Prostate gland (tissue), 2 donors: ENCODE results near the gene ISOC2. TPM values are rescaled to one million over a fixed set of nuclear protein-coding genes. Genes with fewer than 3 reads are reported as not detected.

Source experiments
- DNase-seq: peaks from one replicate; pipeline ENCODE4 v3.0.0-alpha.2; 2019; ENCODE audit warnings: low spot score
- H3K27ac ChIP-seq, 2 donors: fragments of 200-600 bp; sonication (generic); 2 replicates each; pipeline ENCODE4 v1.5.1; 2017 to 2019
- H3K27me3 ChIP-seq: fragments of 200-600 bp; sonication (generic); replicated peaks from 2 replicates; pipeline ENCODE4 v1.5.1; 2019; ENCODE audit not compliant: insufficient read depth
- H3K36me3 ChIP-seq, 2 donors: fragments of 200-600 bp; sonication (generic); 1 replicate in 1 of 2; 2 replicates in 1 of 2; pipeline versions ENCODE4 v1.5.1 to v1.8.1; 2017 to 2019
- H3K4me1 ChIP-seq: fragments of 200-600 bp; sonication (generic); replicated peaks from 2 replicates; pipeline ENCODE4 v1.5.1; 2019
- H3K4me3 ChIP-seq, 2 donors: fragments of 200-600 bp; sonication (generic); 2 replicates each; pipeline ENCODE4 v1.5.1; 2017 to 2019
- H3K9me3 ChIP-seq: fragments of 200-600 bp; sonication (generic); 2 replicates; pipeline ENCODE4 v1.5.1; 2017
- POLR2A ChIP-seq: fragments of 450-650 bp; IDR thresholded peaks from one replicate; pipeline ENCODE4 v1.6.1; 2016; ENCODE audit warnings: antibody characterized with exemption, mild to moderate bottlenecking
- POLR2AphosphoS5 ChIP-seq: sonication (generic); formaldehyde crosslinking; IDR thresholded peaks from one replicate; pipeline ENCODE4 v1.6.1; 2017; ENCODE audit warnings: antibody characterized with exemption
- WGBS: methylation state at CpG from one replicate; pipeline ENCODE4 v1.1.5; 2018; 5-methylcytosine and 5-hydroxymethylcytosine counted together
- intact Hi-C: fragments of 100-400 bp; cut with DNase I; formaldehyde crosslinking; loops from one replicate; pipeline ENCODE4 v1.14.2; 2022
- total RNA-seq, 2 donors: library from RNA; depleted of rRNA; stranded (reverse); fragments of >200 nt; gene quantifications; one replicate each; pipeline ENCODE4 v1.1.0, GENCODE V29; 2016
- TF ChIP-seq, protein P1 (sequence below), 4 experiments: fragments of 200-600 bp in 2 of 4; fragments of 450-650 bp in 2 of 4; sonication (generic) in 2 of 4; IDR thresholded peaks; 1 replicate in 3 of 4; 2 replicates in 1 of 4; pipeline ENCODE4 v1.5.1; 2016 to 2019; ENCODE audit warnings: antibody characterized with exemption in 4 of 4, mild to moderate bottlenecking in 2 of 4, moderate library complexity in 2 of 4

Gene ISOC2, protein sequence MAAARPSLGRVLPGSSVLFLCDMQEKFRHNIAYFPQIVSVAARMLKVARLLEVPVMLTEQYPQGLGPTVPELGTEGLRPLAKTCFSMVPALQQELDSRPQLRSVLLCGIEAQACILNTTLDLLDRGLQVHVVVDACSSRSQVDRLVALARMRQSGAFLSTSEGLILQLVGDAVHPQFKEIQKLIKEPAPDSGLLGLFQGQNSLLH
- total RNA-seq = 100 to 1,000 TPM in 1 of 2 donors, 10 to 100 TPM in 1; 85.1 to 117 TPM

DNA sequence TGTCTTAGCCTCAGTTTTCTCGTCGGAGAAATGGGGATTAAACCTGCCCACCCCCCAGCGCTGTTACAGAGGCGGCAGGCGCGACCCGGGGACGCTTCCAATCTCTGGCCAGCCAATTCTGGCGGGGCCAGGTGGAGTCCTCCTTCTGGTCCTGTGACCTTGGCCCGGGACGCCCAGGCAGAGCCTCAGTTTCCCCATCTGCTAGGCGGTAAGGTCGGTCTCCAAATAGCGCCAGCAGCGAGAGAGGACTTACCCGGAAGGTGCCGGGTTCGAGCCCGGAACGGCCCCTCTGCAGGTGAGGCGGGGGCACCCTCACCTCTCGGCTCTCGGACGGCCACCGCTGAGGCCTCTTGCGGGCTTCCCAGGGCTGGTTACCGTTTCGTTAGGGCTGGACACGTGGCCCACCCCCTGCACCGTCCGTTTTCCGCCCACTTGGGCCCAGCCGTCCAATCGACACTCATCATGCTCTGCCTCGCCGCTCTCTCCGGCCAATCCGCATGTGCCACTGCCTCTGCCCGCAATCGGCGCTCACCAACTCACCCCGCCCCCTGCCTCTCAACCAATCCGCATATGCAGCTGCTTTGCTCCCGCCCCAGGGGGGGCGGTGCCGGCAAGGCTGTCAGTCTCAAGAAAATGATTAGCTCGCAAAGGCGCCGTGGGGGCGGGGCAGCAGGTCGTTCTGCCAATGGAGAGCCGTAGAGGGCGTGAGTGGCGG lies at the start of gene ISOC2:
ISOC2 (minus strand) TSS at position 384 of the 715 bp plus-strand sequence. CDS start 5,156 bp downstream, outside the sequence.
- WGBS = under 1% methylated on average over 40 of the region's 54 CpGs
- DNase-seq = peak; percentile 100
- no peaks in the 10 kb centered on the region for H3K9me3 ChIP-seq
- H3K4me1 ChIP-seq = no peaks in the 10 kb centered on the region
- no peaks in the 10 kb centered on the region for H3K27me3 ChIP-seq
- H3K27ac ChIP-seq = peak within 1 kb of the TSS; percentile 86 to 88
- peak within 1 kb of the TSS; percentile 66 to 73 for H3K4me3 ChIP-seq
- H3K36me3 ChIP-seq = no peaks in the 10 kb centered on the region
- intact Hi-C loops = no loop called here
- TF ChIP-seq POLR2AphosphoS5 (peak; percentile 94), POLR2A (peak; percentile 18)
- TF ChIP-seq, protein P1, sequence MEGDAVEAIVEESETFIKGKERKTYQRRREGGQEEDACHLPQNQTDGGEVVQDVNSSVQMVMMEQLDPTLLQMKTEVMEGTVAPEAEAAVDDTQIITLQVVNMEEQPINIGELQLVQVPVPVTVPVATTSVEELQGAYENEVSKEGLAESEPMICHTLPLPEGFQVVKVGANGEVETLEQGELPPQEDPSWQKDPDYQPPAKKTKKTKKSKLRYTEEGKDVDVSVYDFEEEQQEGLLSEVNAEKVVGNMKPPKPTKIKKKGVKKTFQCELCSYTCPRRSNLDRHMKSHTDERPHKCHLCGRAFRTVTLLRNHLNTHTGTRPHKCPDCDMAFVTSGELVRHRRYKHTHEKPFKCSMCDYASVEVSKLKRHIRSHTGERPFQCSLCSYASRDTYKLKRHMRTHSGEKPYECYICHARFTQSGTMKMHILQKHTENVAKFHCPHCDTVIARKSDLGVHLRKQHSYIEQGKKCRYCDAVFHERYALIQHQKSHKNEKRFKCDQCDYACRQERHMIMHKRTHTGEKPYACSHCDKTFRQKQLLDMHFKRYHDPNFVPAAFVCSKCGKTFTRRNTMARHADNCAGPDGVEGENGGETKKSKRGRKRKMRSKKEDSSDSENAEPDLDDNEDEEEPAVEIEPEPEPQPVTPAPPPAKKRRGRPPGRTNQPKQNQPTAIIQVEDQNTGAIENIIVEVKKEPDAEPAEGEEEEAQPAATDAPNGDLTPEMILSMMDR (IDR thresholded peaks at IDR 0.05) = peak in 2 of 4 experiments; percentile 15 to 33

DNA sequence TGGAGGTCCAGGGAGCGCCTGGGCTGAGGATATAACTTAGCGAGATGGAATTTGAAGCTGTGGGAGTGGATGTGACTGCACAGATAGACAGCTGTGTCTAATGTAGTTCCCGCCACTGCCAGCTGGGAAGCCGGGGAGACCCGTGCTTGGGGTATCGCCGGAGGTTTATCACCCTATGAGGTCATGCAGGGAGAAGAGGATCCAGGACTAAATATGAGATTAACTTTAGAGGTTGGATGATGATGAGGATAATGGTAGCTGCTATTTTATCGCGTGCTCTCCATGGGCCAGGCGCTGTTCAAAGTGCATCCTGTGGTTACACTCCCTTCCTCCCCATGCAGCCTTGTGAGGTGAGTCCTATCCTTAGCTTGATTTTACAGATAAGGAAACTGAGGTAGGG lies 46.7 kb upstream of the ISOC2 start:
- 77% methylated on average over 10 of the region's 10 CpGs for WGBS
- H3K9me3 ChIP-seq = no peaks in the 10 kb centered on the region
- H3K27ac ChIP-seq = no peak overlapping the region
- no peaks in the 10 kb centered on the region for H3K4me1 ChIP-seq
- H3K36me3 ChIP-seq = no peaks in the 10 kb centered on the region
- no peaks in the 10 kb centered on the region for H3K27me3 ChIP-seq
- DNase-seq = no peak
- intact Hi-C loops = loop anchor here (10.0 kb wide), 1 partner anchor 223 kb away; the partner anchor contains the start of genes BRSK1 and HSPBP1
- no peak overlapping the region for H3K4me3 ChIP-seq
- TF ChIP-seq POLR2AphosphoS5 = no peak
- TF ChIP-seq POLR2A = no peak
- TF ChIP-seq, protein P1 (IDR thresholded peaks at IDR 0.05) = no peak

DNA sequence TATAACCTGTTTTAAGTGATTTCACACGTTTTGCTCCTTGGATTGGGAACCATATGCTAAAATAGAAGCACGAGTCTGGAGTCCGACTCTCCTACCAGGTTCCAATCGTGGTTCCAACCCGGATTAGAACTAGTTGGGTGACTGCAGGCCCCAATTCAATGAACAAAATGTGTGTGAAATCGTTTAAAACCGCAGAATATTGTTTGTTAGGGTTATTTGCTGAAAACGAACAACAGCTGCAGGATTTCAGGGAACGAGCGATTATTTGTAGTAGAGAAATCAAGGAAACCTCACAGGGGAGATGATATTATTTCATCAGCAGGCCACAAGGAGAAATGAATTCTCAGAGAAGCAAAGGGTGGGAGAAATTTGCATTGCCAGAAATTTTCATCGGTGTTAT lies 43.5 kb upstream of the ISOC2 start:
- intact Hi-C loops = loop anchor here (2.0 to 10.0 kb wide), 2 partner anchors 38 to 220 kb away; partner anchors contain the start of genes BRSK1 and HSPBP1

DNA sequence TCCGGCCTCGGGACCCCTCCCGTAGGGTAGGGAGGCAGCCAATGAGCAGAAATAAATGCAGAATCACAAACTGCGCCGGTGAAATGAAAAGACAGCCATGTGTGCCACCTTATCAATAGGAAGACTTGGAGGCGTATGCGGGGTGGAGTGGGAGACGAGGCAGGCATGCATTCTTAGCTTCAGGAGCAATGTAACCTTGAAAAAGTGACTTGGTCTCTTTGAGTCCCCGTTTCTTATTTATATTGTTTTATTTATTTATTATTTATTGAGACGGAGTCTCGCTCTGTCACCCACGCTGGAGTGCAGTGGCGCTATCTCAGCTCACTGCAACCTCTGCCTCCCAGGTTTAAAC lies 42.8 kb upstream of the ISOC2 start:
- no peak for DNase-seq
- TF ChIP-seq, protein P1 (IDR thresholded peaks at IDR 0.05) = no peak
- TF ChIP-seq POLR2AphosphoS5 (no peak), POLR2A (no peak)
- WGBS = 24% methylated on average over 13 of the region's 13 CpGs
- H3K4me1 ChIP-seq = no peaks in the 10 kb centered on the region
- no peak overlapping the region for H3K27ac ChIP-seq
- no peaks in the 10 kb centered on the region for H3K9me3 ChIP-seq
- H3K4me3 ChIP-seq = peak overlapping the region in 1 of 2 donors; percentile 30
- no peaks in the 10 kb centered on the region for H3K27me3 ChIP-seq
- H3K36me3 ChIP-seq = no peaks in the 10 kb centered on the region
- intact Hi-C loops = loop anchor here (2.0 to 10.0 kb wide), 2 partner anchors 37 to 219 kb away; partner anchors contain the start of genes BRSK1 and HSPBP1

More for the DNA sequence above, 43.5 kb upstream of the ISOC2 start:
- no peaks in the 10 kb centered on the region for H3K27me3 ChIP-seq
- no peak overlapping the region for H3K4me3 ChIP-seq
- H3K27ac ChIP-seq = no peak overlapping the region
- H3K4me1 ChIP-seq = no peaks in the 10 kb centered on the region
- WGBS = 83% methylated on average over 11 of the region's 11 CpGs
- no peak for DNase-seq
- TF ChIP-seq, protein P1 (IDR thresholded peaks at IDR 0.05) = no peak
- TF ChIP-seq POLR2AphosphoS5 = no peak
- no peak for TF ChIP-seq POLR2A
- H3K36me3 ChIP-seq = no peaks in the 10 kb centered on the region
- no peaks in the 10 kb centered on the region for H3K9me3 ChIP-seq
